ENCODE measurements around the gene EPG5. TPM values are rescaled to one million over a fixed set of nuclear protein-coding genes. Genes with fewer than 3 reads are reported as not detected.

The EPG5 gene
- total RNA-seq, 1 experiment from 2014 or later: 22.7 TPM

DNA sequence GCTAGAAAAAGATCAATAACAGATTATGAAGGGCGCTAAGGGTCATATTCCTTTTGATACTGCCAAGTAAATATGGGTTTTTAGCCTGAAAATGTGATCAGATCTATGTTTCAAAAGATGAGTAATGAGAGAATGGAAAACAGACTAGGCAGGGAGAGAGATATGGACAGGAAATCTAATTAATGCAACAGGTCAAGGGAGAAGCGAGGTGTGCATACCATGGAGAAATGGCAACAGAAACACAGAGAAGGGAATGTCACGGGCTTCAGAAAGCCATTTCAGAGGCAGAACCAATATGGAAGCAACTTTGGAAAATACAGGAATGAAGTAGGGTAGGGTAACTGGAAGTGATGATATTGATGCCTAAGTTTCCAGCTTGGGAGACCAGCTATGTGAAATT is 72.3 kb downstream of the EPG5 start:
- TF ChIP-seq NFATC4 (CRISPR knock-in tag; IDR thresholded peaks at IDR 0.05) (no peak), MLX (CRISPR knock-in tag; IDR thresholded peaks at IDR 0.05) (no peak), JAZF1 (CRISPR knock-in tag; IDR thresholded peaks at IDR 0.05) (no peak), NFYB (CRISPR knock-in tag; conservative IDR thresholded peaks at IDR 0.05; ENCODE audit: low read depth) (no peak), RELA (CRISPR knock-in tag; IDR thresholded peaks at IDR 0.05; ENCODE audit: borderline replicate concordance) (no peak), SMAD4 (CRISPR knock-in tag; IDR thresholded peaks at IDR 0.05) (no peak), MYBL2 (CRISPR knock-in tag; IDR thresholded peaks at IDR 0.05) (no peak), ZNF396 (CRISPR knock-in tag; IDR thresholded peaks at IDR 0.05; ENCODE audit: borderline replicate concordance) (no peak), ZNF425 (CRISPR knock-in tag; conservative IDR thresholded peaks at IDR 0.05) (no peak), TEAD4 (CRISPR knock-in tag; IDR thresholded peaks at IDR 0.05) (no peak), ZMAT4 (CRISPR knock-in tag; IDR thresholded peaks at IDR 0.05) (no peak), NR1H2 (CRISPR knock-in tag; IDR thresholded peaks at IDR 0.05) (no peak), IRF2 (CRISPR knock-in tag; IDR thresholded peaks at IDR 0.05; ENCODE audit: borderline replicate concordance, low read depth) (no peak), TCF7 (CRISPR knock-in tag; IDR thresholded peaks at IDR 0.05; ENCODE audit: low read depth) (no peak), ZNF423 (CRISPR knock-in tag; IDR thresholded peaks at IDR 0.05) (no peak)
- TF ChIP-seq, protein P1, sequence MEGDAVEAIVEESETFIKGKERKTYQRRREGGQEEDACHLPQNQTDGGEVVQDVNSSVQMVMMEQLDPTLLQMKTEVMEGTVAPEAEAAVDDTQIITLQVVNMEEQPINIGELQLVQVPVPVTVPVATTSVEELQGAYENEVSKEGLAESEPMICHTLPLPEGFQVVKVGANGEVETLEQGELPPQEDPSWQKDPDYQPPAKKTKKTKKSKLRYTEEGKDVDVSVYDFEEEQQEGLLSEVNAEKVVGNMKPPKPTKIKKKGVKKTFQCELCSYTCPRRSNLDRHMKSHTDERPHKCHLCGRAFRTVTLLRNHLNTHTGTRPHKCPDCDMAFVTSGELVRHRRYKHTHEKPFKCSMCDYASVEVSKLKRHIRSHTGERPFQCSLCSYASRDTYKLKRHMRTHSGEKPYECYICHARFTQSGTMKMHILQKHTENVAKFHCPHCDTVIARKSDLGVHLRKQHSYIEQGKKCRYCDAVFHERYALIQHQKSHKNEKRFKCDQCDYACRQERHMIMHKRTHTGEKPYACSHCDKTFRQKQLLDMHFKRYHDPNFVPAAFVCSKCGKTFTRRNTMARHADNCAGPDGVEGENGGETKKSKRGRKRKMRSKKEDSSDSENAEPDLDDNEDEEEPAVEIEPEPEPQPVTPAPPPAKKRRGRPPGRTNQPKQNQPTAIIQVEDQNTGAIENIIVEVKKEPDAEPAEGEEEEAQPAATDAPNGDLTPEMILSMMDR (IDR thresholded peaks at IDR 0.05): no peak
- TF ChIP-seq, protein P2, sequence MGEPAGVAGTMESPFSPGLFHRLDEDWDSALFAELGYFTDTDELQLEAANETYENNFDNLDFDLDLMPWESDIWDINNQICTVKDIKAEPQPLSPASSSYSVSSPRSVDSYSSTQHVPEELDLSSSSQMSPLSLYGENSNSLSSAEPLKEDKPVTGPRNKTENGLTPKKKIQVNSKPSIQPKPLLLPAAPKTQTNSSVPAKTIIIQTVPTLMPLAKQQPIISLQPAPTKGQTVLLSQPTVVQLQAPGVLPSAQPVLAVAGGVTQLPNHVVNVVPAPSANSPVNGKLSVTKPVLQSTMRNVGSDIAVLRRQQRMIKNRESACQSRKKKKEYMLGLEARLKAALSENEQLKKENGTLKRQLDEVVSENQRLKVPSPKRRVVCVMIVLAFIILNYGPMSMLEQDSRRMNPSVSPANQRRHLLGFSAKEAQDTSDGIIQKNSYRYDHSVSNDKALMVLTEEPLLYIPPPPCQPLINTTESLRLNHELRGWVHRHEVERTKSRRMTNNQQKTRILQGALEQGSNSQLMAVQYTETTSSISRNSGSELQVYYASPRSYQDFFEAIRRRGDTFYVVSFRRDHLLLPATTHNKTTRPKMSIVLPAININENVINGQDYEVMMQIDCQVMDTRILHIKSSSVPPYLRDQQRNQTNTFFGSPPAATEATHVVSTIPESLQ (CRISPR knock-in tag; IDR thresholded peaks at IDR 0.05): no peak
- TF ChIP-seq, protein P3, sequence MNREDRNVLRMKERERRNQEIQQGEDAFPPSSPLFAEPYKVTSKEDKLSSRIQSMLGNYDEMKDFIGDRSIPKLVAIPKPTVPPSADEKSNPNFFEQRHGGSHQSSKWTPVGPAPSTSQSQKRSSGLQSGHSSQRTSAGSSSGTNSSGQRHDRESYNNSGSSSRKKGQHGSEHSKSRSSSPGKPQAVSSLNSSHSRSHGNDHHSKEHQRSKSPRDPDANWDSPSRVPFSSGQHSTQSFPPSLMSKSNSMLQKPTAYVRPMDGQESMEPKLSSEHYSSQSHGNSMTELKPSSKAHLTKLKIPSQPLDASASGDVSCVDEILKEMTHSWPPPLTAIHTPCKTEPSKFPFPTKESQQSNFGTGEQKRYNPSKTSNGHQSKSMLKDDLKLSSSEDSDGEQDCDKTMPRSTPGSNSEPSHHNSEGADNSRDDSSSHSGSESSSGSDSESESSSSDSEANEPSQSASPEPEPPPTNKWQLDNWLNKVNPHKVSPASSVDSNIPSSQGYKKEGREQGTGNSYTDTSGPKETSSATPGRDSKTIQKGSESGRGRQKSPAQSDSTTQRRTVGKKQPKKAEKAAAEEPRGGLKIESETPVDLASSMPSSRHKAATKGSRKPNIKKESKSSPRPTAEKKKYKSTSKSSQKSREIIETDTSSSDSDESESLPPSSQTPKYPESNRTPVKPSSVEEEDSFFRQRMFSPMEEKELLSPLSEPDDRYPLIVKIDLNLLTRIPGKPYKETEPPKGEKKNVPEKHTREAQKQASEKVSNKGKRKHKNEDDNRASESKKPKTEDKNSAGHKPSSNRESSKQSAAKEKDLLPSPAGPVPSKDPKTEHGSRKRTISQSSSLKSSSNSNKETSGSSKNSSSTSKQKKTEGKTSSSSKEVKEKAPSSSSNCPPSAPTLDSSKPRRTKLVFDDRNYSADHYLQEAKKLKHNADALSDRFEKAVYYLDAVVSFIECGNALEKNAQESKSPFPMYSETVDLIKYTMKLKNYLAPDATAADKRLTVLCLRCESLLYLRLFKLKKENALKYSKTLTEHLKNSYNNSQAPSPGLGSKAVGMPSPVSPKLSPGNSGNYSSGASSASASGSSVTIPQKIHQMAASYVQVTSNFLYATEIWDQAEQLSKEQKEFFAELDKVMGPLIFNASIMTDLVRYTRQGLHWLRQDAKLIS (CRISPR knock-in tag; IDR thresholded peaks at IDR 0.05; ENCODE audit: borderline replicate concordance): no peak
- H3K27ac Mint-ChIP-seq: no peak overlapping the region
- ATAC-seq: no peak
- H3K27me3 Mint-ChIP-seq (ENCODE audit: low read depth): no peaks in the 10 kb centered on the region
- CTCF ChIA-PET: interaction anchor here (1.2 kb wide), 1 partner anchor 15 kb away, joined by 4 read pairs; no protein-coding TSS in a partner anchor
- no peak for DNase-seq (ENCODE audit: low spot score)
- POLR2A ChIA-PET: interaction anchor here (0.5 kb wide), 1 partner anchor 22 kb away, joined by 3 read pairs; no protein-coding TSS in a partner anchor
- H3K9me3 Mint-ChIP-seq: no peaks in the 10 kb centered on the region
- no peaks in the 10 kb centered on the region for H3K4me1 Mint-ChIP-seq
- peaks cover 13% of the 10 kb centered on the region for H3K36me3 Mint-ChIP-seq
- no peak overlapping the region for H3K4me3 Mint-ChIP-seq

Data from WTC11 (cell line).